Measurements from ENCODE around the gene ZNF524. TPM values are rescaled to one million over a fixed set of nuclear protein-coding genes. Genes with fewer than 3 reads are reported as not detected.

ZNF524 gene
- polyA plus RNA-seq, 1 donor from 2014 or later: 49.6 TPM

- Mint-ChIP-seq H3K27me3 (peaks cover 11% of the 10 kb centered on the region), H3K4me3 (no peak overlapping the region), H3K36me3 (peaks cover 11% of the 10 kb centered on the region), H3K4me1 (peaks cover 14 to 19% (median 15%) of the 10 kb centered on the region in 3 donors), H3K9me3 (peaks cover 0 to 4% (median 0%) of the 10 kb centered on the region in 3 donors), H3K27ac (peak overlapping the region in 1 of 3 donors; percentile 33)
These were observed 10.0 kb upstream of the ZNF524 start for GRCh38 chr19:55590109-55590508.

GRCh38 chr19:55590617-55591016 lies 9.5 kb upstream of the ZNF524 start:
- H3K27me3 Mint-ChIP-seq: peaks cover 11% of the 10 kb centered on the region
- H3K4me1 Mint-ChIP-seq: peaks cover 9 to 15% (median 11%) of the 10 kb centered on the region in 3 donors
- peaks cover 0 to 8% (median 0%) of the 10 kb centered on the region in 3 donors for H3K9me3 Mint-ChIP-seq
- H3K27ac Mint-ChIP-seq: no peak overlapping the region
- H3K4me3 Mint-ChIP-seq: peak overlapping the region in 1 of 4 donors; percentile 68
- H3K36me3 Mint-ChIP-seq: peaks cover 16% of the 10 kb centered on the region

- peaks cover 18% of the 10 kb centered on the region for H3K36me3 Mint-ChIP-seq
These were observed 8.5 kb upstream of the ZNF524 start for GRCh38 chr19:55591555-55591954.

GRCh38 chr19:55592391-55593090 lies 7.5 kb upstream of the ZNF524 start:
- H3K36me3 Mint-ChIP-seq: peaks cover 21% of the 10 kb centered on the region
- H3K27me3 Mint-ChIP-seq: peaks cover 5% of the 10 kb centered on the region
- peaks cover under 1 to 5% (median 3%) of the 10 kb centered on the region in 3 donors for H3K4me1 Mint-ChIP-seq
- no peak overlapping the region for H3K4me3 Mint-ChIP-seq
- peaks cover 0 to 10% (median 0%) of the 10 kb centered on the region in 3 donors for H3K9me3 Mint-ChIP-seq
- H3K27ac Mint-ChIP-seq: no peak overlapping the region

More at GRCh38 chr19:55591555-55591954, 8.5 kb upstream of the ZNF524 start:
- Mint-ChIP-seq H3K27ac (no peak overlapping the region), H3K4me3 (no peak overlapping the region), H3K27me3 (peaks cover 10% of the 10 kb centered on the region), H3K4me1 (peaks cover 5 to 11% (median 11%) of the 10 kb centered on the region in 3 donors), H3K9me3 (peaks cover 0 to 10% (median 0%) of the 10 kb centered on the region in 3 donors)

GRCh38 chr19:55593096-55593772 lies 6.9 kb upstream of the ZNF524 start:
- Mint-ChIP-seq H3K36me3 (peaks cover 21% of the 10 kb centered on the region), H3K4me1 (peaks cover 0 to 5% (median 3%) of the 10 kb centered on the region in 3 donors), H3K27me3 (peaks cover 5% of the 10 kb centered on the region), H3K9me3 (peaks cover 0 to 10% (median 0%) of the 10 kb centered on the region in 3 donors), H3K27ac (no peak overlapping the region), H3K4me3 (no peak overlapping the region)

GRCh38 chr19:55594996-55595545 lies 5.0 kb upstream of the ZNF524 start:
- peak overlapping the region in 2 of 3 donors; percentile 24 to 32 for H3K27ac Mint-ChIP-seq
- H3K4me1 Mint-ChIP-seq: peaks cover 4 to 5% (median 5%) of the 10 kb centered on the region in 3 donors
- peaks cover 5% of the 10 kb centered on the region for H3K27me3 Mint-ChIP-seq
- H3K4me3 Mint-ChIP-seq: peak overlapping the region in 1 of 4 donors; percentile 5
- H3K36me3 Mint-ChIP-seq: peaks cover 24% of the 10 kb centered on the region
- H3K9me3 Mint-ChIP-seq: peaks cover 0 to 15% (median 0%) of the 10 kb centered on the region in 3 donors

- Mint-ChIP-seq H3K9me3 (peaks cover 0 to 15% (median 0%) of the 10 kb centered on the region in 3 donors), H3K4me1 (peaks cover 4 to 10% (median 8%) of the 10 kb centered on the region in 3 donors), H3K4me3 (peak overlapping the region in 1 of 4 donors; percentile 5), H3K27me3 (peaks cover 1% of the 10 kb centered on the region), H3K27ac (no peak overlapping the region), H3K36me3 (peaks cover 24% of the 10 kb centered on the region)
These were observed 3.8 kb upstream of the ZNF524 start for GRCh38 chr19:55596304-55596703.

GRCh38 chr19:55597501-55597921 lies 2.6 kb upstream of the ZNF524 start:
- Mint-ChIP-seq H3K9me3 (peaks cover 0 to 15% (median 0%) of the 10 kb centered on the region in 3 donors), H3K4me1 (peaks cover 4 to 14% (median 8%) of the 10 kb centered on the region in 3 donors), H3K4me3 (no peak overlapping the region), H3K27ac (no peak overlapping the region), H3K27me3 (no peaks in the 10 kb centered on the region), H3K36me3 (peaks cover 21% of the 10 kb centered on the region)

GRCh38 chr19:55598034-55598433 lies 2.1 kb upstream of the ZNF524 start:
- H3K27ac Mint-ChIP-seq: no peak overlapping the region
- H3K4me3 Mint-ChIP-seq: peak overlapping the region in 3 of 4 donors; percentile 39 to 99 (median 93)
- no peaks in the 10 kb centered on the region for H3K27me3 Mint-ChIP-seq
- peaks cover 4 to 14% (median 8%) of the 10 kb centered on the region in 3 donors for H3K4me1 Mint-ChIP-seq
- H3K9me3 Mint-ChIP-seq: peaks cover 0 to 15% (median 0%) of the 10 kb centered on the region in 3 donors
- H3K36me3 Mint-ChIP-seq: peaks cover 21% of the 10 kb centered on the region

GRCh38 chr19:55598719-55599467 lies 1.2 kb upstream of the ZNF524 start:
- H3K36me3 Mint-ChIP-seq: peaks cover 18% of the 10 kb centered on the region

GRCh38 chr19:55599468-55599841 lies 633 bp upstream of the ZNF524 start, which contains the start of gene FIZ1:
TSS of gene FIZ1 (minus strand) at chr19:55599517. CDS start at chr19:55597865, 1,652 bp downstream.
- Mint-ChIP-seq H3K4me3 (peak within 1 kb of the TSS; percentile 93 to 100 (median 99)), H3K9me3 (peaks cover 0 to 15% (median 0%) of the 10 kb centered on the region in 3 donors), H3K27me3 (no peaks in the 10 kb centered on the region)

More at GRCh38 chr19:55598719-55599467, 1.2 kb upstream of the ZNF524 start:
- Mint-ChIP-seq H3K27ac (peak overlapping the region; percentile 93 to 99 (median 99)), H3K4me1 (peaks cover 8 to 14% (median 10%) of the 10 kb centered on the region in 3 donors), H3K9me3 (peaks cover 0 to 15% (median 0%) of the 10 kb centered on the region in 3 donors), H3K27me3 (no peaks in the 10 kb centered on the region), H3K4me3 (peak overlapping the region; percentile 93 to 100 (median 99))

GRCh38 chr19:55600662-55601028 lies 557 bp downstream of the ZNF524 start:
- peaks cover 8% of the 10 kb centered on the region for H3K36me3 Mint-ChIP-seq
- H3K4me1 Mint-ChIP-seq: peaks cover 4 to 17% (median 15%) of the 10 kb centered on the region in 3 donors
- H3K4me3 Mint-ChIP-seq: peak overlapping the region; percentile 79 to 93 (median 89)
- peaks cover 0 to 7% (median 0%) of the 10 kb centered on the region in 3 donors for H3K9me3 Mint-ChIP-seq
- peak overlapping the region in 2 of 3 donors; percentile 43 to 89 for H3K27ac Mint-ChIP-seq
- no peaks in the 10 kb centered on the region for H3K27me3 Mint-ChIP-seq

More at GRCh38 chr19:55599468-55599841, 633 bp upstream of the ZNF524 start, which contains the start of gene FIZ1:
- Mint-ChIP-seq H3K4me1 (peaks cover 8 to 15% (median 11%) of the 10 kb centered on the region in 3 donors), H3K27ac (peak within 1 kb of the TSS; percentile 93 to 99 (median 99)), H3K36me3 (peaks cover 18% of the 10 kb centered on the region)

GRCh38 chr19:55601084-55601483 lies 996 bp downstream of the ZNF524 start:
- peak overlapping the region; percentile 79 to 93 (median 89) for H3K4me3 Mint-ChIP-seq
- H3K9me3 Mint-ChIP-seq: peaks cover 0 to 5% (median 0%) of the 10 kb centered on the region in 3 donors
- H3K27ac Mint-ChIP-seq: peak overlapping the region; percentile 43 to 91 (median 89)
- peaks cover 6% of the 10 kb centered on the region for H3K36me3 Mint-ChIP-seq
- H3K4me1 Mint-ChIP-seq: peaks cover 4 to 19% (median 17%) of the 10 kb centered on the region in 3 donors
- H3K27me3 Mint-ChIP-seq: no peaks in the 10 kb centered on the region

All from IgD-negative memory B cell (primary cell).